Left kidney (tissue), 2 donors: ENCODE measurements around the gene IL20RA. TPM values are rescaled to one million over a fixed set of nuclear protein-coding genes. Genes with fewer than 3 reads are reported as not detected.

Experiments used
- DNase-seq: peaks from one replicate; pipeline ENCODE4 v3.0.0-alpha.2; 2013
- polyA plus RNA-seq: library from polyadenylated mRNA; unstranded; fragments of 120-200 nt; gene quantifications from one replicate; pipeline ENCODE4 v1.2.1, GENCODE V29; 2013; ENCODE audit not compliant: insufficient read length

Gene IL20RA
- polyA plus RNA-seq, 1 donor = 2.1 TPM

DNA sequence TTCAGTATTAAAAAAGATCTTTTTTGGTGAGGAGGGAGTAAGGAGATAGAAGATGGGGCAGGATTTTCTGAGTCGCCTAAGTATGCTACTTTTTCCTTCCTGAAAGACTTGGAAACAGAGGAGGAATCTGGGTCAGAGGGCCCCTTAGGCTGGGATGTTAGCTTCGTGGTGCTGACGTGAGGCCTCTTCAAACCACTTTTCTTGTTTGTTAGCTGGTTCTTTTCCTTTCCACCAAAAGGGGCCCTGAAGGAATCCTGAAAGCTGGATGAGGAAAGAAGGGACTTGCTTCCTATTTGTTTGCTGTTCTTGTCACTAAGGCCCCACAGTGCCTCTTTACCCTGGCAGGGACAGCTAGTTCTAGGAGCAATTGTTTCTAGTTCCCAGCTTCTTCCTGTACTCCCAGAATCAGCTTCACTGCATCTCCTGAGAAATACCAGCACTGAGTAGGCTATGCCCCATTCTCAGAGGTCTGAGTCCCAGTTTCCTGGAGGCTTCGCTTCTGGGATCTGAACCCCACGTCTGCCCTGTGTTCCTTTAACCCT lies 2.2 kb upstream of the IL20RA start:
- no peak for DNase-seq

DNA sequence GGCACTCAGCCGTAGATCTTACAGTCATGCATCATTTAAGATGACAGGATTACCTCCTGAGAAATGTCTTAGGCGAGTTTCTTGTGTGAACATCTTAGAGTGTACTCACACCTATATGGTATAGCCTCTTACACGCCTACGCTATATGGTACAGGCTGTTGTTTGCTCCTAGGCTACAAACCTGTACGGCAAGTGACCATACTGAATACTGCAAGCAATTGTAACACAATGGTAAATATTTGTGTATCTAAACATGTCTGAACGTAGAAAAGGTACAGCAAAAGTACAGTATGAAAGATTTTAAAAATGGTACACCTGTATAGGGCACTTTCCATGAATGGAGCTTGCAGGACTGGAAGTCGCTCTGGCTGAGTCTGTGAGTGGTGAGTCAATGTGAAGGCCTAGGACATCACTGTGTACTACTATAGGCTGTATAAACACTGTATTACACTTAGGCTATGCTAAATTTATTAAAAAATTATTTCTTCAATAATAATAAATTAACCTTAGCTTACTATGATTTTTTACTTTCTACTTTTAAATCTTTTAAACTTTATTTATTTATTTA lies 541 bp upstream of the IL20RA start:
- no peak for DNase-seq

GRCh38 chr6:137043710-137044365 lies 927 bp downstream of the IL20RA start:
- DNase-seq = peak; percentile 56

DNA sequence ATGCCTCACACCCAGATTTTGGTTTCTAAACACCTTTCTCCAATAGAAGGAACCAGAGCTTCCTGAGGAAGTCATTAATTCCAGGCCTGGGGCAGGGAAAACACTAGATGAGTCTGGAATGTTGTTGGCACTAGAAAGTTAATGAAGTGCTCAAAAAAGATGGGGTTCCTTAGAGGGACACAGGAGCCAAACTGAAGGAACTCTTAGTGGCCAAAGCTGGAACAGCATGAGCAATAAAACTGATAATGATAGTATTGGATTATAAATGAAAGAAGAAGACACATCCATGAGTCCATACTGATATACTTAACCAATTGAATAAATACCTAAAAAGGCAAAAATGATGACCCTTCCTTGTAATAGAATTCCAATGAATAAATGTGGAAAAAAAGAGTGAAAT lies 4.4 kb downstream of the IL20RA start:
- DNase-seq = no peak

DNA sequence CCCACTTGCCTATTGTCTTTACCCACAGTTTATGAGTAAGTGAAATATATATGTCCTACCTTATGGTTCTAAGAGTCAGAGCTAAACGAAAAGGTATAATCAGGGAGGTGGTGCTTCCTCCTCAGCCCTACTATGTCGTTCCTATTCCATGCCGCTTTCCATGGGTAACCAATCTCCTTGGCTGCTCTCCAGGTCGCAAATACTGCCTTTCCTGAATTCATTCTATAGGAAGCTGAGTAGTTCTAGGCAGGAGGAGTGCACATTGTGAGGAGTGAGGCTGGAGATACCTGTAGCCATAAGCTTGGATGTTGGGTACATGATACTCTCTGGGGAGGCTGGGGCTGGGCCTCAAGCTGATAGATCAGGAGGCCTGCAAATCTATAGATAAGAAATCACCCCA lies 5.8 kb downstream of the IL20RA start:
- DNase-seq = no peak

GRCh38 chr6:137036566-137037300 lies 8.0 kb downstream of the IL20RA start:
- DNase-seq = no peak

DNA sequence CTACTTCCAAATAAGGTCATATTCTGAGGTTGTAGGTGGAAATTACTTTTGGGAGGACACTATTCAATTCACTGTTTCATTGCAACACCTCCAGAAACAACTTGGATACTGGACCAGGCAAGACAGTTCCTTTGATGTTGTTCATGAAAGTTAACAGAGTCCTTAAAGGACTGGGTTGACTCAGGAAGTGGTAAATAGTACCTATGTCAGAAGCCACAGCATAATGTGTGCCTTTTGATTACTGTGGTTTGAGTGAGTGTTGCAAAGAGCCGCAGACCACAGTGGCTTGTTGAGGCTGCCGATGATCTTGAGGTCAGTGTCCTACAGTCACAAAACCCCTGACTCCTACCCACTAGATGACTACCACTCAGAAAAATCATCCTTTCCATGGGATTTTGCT lies 10.9 kb downstream of the IL20RA start:
- DNase-seq = no peak

GRCh38 chr6:137031122-137031521 lies 13.6 kb downstream of the IL20RA start:
- DNase-seq = no peak

GRCh38 chr6:137028912-137029311 lies 15.9 kb downstream of the IL20RA start:
- no peak for DNase-seq

DNA sequence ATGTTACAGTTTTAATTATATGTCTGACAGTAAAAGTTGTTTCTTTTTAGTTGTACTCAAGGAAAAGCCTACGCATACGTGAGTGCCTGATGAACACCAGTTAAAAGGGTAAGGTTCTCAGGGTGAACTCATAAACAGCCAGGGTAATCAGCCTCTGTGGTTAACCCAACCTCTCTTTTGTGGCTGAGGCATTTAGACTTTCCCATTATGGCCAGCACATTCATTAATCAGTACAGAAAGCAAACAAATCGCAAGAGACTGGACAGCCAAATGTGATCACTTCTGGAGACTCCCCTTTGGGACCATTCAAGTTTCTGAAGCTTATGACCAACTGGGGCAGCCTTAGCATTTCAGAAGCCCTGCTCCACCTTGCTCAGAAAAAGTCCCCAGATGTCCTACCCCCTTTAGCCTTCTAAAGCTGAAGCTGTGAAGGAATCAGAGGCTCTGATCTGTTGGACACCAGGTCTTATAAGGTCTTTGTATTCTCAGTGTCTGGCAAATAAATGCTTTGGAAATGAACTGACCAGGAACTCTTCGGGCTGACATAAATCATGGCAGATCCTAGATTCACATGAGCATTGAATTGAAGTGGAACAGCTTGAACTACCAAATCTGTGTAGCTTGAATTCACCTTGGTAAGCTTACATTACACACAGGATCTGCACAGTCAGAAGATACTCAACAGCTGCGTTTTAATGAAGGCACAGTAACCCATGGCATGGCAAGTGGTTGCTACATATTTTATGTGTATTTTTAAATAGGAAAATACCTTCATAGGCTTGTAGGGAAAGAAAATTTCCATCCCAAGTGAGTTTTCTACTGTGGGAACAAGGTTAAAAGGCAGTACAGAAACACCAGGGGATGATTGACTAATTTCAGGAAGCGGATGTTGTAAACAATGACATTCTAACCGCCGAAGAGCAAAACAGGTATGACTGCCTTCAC lies 18.7 kb downstream of the IL20RA start:
- no peak for DNase-seq

DNA sequence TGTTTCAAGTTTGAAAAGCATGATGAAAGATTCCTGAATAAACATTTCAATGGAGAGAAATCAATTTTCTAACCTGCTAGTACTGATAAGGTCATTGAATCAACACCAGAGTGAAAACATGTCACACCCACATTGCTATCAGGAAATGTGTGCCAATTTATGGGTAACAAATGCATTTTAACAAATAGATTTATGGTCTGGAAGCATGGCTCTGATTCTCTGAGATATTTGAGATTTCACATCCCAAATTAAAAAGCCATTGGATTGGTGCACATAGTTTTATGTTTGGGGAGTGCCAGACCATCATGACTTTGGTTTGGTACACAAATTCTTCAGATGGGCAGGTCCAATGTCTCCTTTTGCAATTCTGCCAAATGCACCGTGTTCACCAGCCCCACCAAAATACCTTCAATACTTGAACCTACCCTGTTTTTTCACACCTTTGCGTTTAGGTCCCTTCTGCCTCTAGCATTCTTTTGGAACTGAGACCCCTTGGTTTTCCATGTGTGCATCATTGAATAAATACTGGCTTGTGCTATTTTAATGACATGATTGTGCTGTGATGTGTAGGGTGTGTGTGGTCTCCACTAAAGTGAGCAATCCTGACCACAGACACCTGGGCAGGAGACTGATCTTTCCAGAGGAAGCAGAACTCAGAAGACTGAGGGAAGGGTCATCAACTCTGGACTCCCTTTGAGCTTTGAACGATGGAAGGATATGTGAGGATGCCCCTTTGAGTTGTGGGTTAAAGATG lies 20.4 kb downstream of the IL20RA start:
- no peak for DNase-seq

- DNase-seq = no peak
Observed at GRCh38 chr6:137020776-137021175, 24.0 kb downstream of the IL20RA start.

DNA sequence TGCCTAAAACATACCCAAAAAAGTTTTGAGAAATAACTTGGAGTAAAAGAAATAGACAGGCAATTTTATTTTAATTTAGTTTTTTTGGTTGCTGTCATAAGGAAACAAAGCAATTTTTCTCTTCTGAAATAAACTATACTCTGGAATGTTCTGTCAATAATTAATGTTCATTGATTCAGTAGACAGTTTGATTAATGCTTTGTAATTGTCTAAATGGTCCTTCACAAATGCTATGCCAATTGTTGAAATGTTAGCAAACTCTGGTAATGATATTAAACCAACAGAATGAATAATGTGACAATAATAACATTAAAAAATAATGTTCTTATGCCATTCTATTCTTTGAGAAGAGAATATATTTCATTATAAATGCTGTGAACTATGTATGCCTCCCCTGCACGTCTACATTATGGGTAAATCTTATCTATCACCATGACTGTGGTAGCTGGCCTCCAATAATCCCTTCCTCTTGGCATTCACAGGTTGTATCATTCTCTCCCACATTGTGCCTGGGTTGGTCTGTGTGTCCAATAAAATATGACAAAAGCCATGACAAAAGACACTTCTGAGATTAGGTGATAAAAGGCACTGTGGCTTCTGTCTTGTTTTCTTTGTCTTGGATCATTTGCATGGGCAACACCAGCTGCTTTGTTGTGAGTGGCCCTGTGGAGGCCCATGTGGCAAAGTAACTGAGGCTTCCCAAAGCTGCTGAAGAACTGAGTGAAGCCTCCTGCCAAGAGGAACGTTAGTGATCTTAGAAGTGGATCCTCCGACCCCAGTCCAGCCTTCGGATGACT lies 25.1 kb downstream of the IL20RA start:
- no peak for DNase-seq

DNA sequence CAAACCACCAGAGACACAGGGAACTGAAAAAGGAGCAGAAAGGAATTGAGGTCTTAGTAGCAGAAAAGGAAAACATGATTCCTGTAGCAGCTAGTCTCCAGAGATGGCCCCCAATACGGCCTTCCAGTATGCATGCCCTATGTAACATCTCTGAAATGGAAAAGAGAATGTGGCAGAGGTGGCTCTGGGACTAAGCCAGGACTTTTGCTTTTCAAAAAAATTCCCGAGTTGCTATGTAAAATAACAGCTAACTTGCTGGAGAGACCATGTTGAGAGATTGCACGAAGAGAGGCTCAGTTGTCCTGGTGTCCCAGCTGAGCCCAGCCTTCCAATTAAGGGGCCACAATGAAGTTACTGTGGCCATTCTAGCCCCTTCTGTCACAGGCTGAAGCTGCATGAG lies 27.7 kb downstream of the IL20RA start:
- DNase-seq = no peak

DNA sequence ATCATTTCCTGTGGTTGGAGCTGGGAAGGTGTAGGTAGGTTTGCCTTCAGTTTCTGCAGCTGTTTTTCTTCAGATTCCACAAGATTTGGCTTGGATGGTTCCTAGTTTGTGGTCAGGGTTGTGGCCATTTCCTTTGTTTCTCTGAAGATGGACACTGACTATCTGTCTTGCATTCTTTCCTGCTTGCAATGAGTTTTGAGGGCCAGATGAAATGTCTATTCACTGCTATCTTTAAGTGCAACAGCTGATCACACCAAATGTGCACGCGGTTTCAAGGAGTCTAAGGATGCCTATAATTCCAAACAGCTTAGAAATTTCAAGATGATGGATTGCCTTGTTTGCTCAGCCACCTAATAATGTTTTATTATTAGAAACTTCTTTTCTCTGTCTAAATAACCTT lies 28.4 kb downstream of the IL20RA start:
- DNase-seq = no peak

- DNase-seq = no peak
Observed at GRCh38 chr6:137015943-137016342, 28.8 kb downstream of the IL20RA start.

GRCh38 chr6:137013738-137014602 lies 30.8 kb downstream of the IL20RA start:
- peak; percentile 28 for DNase-seq

DNA sequence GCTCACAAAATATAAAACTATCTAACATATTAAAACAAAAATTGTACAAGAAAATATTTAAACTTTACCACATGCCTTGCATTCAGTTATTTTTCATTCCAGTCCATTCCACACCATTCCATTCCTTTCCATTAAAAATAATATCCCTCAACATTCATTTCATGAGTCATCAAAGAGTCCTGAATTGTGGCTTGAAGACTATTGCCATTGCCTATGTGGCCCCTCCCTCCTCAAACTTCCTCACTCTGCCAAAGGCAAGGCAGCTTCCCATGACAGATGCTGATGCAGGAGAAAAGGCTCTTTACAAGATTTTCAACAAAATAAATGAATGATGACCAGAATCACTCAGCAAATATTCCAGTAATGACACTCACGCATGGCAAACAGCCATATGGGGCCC lies 31.7 kb downstream of the IL20RA start:
- DNase-seq = no peak

GRCh38 chr6:137011406-137011805 lies 33.4 kb downstream of the IL20RA start:
- DNase-seq = no peak
